Measurements from ENCODE around the gene EML5.

EML5 gene

DNA sequence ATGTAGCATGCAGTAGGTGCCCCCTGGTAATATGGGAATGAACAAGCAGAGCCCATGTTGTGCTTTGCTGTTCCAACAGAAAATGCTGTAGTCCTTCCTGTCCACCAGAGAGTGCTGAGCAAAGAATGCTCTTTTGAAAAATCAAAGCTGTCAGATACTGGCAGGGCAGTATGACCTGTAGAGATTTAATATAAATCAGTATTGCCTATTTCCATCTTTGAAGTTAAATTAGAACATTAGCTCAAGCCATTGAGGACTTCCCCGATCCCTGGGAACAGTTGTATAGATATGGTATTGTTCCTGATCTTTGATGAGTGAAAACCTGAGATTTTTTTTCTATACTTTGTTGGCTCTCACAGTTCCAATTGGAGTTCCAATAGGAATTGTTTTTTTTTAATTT lies 44.7 kb upstream of the EML5 start:
- no peak for DNase-seq (ENCODE audit: low read depth)
- TF ChIP-seq, protein P1, sequence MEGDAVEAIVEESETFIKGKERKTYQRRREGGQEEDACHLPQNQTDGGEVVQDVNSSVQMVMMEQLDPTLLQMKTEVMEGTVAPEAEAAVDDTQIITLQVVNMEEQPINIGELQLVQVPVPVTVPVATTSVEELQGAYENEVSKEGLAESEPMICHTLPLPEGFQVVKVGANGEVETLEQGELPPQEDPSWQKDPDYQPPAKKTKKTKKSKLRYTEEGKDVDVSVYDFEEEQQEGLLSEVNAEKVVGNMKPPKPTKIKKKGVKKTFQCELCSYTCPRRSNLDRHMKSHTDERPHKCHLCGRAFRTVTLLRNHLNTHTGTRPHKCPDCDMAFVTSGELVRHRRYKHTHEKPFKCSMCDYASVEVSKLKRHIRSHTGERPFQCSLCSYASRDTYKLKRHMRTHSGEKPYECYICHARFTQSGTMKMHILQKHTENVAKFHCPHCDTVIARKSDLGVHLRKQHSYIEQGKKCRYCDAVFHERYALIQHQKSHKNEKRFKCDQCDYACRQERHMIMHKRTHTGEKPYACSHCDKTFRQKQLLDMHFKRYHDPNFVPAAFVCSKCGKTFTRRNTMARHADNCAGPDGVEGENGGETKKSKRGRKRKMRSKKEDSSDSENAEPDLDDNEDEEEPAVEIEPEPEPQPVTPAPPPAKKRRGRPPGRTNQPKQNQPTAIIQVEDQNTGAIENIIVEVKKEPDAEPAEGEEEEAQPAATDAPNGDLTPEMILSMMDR (IDR thresholded peaks at IDR 0.05; ENCODE audit: low read depth, low read length): no peak
- no peak for TF ChIP-seq MYC (IDR thresholded peaks at IDR 0.05; ENCODE audit: low read depth, low read length)
- no peak overlapping the region for H3K4me3 ChIP-seq (ENCODE audit: low read depth, low read length)

DNA sequence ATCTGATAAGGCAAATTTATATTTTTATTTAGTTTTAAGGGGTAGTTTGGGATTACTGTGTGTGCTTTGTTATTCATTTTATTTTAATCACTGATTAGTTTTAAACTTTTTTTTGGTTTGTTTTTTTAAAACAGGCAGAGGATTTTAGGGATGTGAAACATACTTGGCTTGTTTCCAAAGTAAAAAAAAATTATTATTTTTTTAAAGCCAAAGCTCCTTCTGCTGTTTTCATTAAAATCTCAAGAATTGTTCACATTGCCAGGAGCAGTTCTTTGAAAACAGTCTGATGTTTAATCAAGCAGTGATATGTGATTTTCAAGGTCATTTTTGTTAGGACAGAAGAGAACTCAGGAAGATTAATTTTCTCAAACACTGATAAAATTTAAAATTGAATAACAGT lies 42.9 kb upstream of the EML5 start:
- DNase-seq (ENCODE audit: low read depth): no peak
- TF ChIP-seq, protein P2, sequence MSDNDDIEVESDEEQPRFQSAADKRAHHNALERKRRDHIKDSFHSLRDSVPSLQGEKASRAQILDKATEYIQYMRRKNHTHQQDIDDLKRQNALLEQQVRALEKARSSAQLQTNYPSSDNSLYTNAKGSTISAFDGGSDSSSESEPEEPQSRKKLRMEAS (IDR thresholded peaks at IDR 0.05; ENCODE audit: low read depth, low read length): no peak
- TF ChIP-seq, protein P1 (IDR thresholded peaks at IDR 0.05; ENCODE audit: low read depth, low read length): no peak
- TF ChIP-seq MYC (IDR thresholded peaks at IDR 0.05; ENCODE audit: low read depth, low read length) (no peak), POLR2A (IDR thresholded peaks at IDR 0.05; ENCODE audit: extremely low read depth, insufficient read length) (no peak)
- H3K4me3 ChIP-seq (ENCODE audit: low read depth, low read length): no peak overlapping the region

DNA sequence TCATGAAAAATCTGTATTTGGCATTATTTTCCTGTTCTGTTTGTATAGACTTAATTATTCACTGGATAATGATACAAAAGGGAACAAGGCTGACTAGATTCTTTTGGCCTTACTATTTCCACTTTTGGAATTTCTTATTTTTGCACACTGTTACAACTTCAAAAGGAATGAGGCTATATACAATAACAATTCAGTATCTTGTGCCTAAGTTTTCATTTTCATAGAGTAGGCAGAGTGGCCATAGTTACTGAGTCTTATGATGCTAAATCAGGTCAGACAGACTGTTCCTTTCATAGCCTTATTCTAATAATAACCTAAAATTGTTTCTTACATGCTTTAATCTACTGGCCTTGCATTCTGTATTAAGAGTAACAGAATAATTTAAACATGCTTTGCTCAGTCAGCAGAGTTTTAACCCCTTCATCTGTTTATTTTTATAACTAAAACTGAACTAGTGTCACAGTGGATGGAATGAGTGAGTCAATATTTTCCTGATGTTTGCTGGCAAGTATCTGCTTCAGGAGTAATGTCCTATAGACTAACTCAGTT lies 42.2 kb upstream of the EML5 start:
- no peak overlapping the region for H3K4me3 ChIP-seq (ENCODE audit: low read depth, low read length)
- TF ChIP-seq MYC (IDR thresholded peaks at IDR 0.05; ENCODE audit: low read depth, low read length) (no peak), POLR2A (IDR thresholded peaks at IDR 0.05; ENCODE audit: extremely low read depth, insufficient read length) (no peak)
- TF ChIP-seq, protein P2 (IDR thresholded peaks at IDR 0.05; ENCODE audit: low read depth, low read length): no peak
- TF ChIP-seq, protein P1 (IDR thresholded peaks at IDR 0.05; ENCODE audit: low read depth, low read length): no peak
- DNase-seq (ENCODE audit: low read depth): no peak

DNA sequence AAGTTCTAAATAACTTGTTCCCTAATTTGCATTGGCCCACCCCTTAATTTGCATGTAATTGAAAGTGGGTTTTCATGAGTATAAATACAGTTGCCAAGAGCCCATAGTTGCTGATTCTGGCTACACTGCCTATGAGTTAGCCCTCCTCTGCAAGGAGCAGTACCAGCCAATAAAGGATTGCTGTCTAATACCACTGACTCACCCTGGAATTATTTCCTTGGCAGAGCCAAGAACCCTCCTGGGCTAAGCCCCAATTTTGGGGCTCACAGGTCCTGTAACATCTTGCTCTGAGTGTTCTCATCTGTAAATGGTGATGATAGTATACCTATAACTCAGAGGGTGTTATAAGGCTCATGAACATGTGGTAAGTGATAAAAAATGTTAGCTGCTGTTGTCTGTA lies 38.5 kb upstream of the EML5 start:
- H3K4me3 ChIP-seq (ENCODE audit: low read depth, low read length): no peak overlapping the region
- no peak for DNase-seq (ENCODE audit: low read depth)
- TF ChIP-seq POLR2A (IDR thresholded peaks at IDR 0.05; ENCODE audit: extremely low read depth, insufficient read length) (no peak), MYC (IDR thresholded peaks at IDR 0.05; ENCODE audit: low read depth, low read length) (no peak)
- TF ChIP-seq, protein P1 (IDR thresholded peaks at IDR 0.05; ENCODE audit: low read depth, low read length): no peak
- TF ChIP-seq, protein P2 (IDR thresholded peaks at IDR 0.05; ENCODE audit: low read depth, low read length): no peak

DNA sequence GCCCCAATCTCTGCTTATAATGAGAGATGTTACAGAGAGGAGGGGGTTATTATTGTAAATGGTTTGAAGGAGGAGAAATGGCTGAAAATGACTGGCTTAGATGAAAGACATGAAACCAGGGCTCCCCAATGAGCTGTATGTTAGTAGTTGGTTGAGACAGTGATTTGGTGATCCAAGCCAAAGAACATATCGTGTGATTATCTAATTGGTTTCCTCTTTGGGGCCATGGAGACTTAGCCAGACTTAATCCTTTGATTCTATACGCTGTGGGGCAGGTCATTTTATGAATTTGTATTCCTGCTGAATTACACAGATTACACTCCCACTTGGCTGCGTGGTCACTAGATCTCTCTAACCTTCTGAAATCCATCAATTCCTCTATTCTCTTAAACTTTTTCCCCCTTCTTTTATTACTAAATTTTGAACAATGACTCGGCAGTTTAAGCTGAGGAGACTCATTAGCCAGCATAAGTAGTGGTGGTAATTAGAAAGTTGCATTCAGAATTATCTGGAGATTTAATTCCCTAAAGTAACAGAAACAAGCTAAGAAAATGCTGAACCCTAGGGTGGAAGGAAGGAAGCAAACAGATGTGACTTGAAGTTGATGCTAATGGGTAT lies 37.0 kb upstream of the EML5 start:
- H3K4me3 ChIP-seq (ENCODE audit: low read depth, low read length): no peak overlapping the region
- no peak for TF ChIP-seq POLR2A (IDR thresholded peaks at IDR 0.05; ENCODE audit: extremely low read depth, insufficient read length)
- TF ChIP-seq, protein P1 (IDR thresholded peaks at IDR 0.05; ENCODE audit: low read depth, low read length): no peak
- TF ChIP-seq MYC (IDR thresholded peaks at IDR 0.05; ENCODE audit: low read depth, low read length): no peak
- peak; percentile 17 for DNase-seq (ENCODE audit: low read depth)

DNA sequence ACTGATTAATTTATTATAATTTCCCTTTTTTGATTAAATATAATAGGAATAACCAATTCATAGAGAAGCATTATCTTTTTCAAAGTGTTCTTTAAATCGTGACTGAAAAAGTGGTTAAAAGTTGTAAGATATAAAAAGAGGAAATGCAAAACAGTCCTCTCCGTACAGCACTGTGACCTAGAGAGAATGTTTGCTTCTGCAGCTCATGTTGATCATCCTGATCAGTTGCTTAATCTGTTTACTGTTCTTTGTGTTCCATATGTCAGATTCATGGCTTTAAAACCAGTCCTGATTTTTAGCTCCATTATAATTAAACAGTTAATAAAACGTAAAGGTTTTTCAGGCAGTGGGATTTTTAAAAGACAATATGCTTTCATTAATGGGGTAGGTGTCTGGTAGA lies 36.4 kb upstream of the EML5 start:
- TF ChIP-seq MYC (IDR thresholded peaks at IDR 0.05; ENCODE audit: low read depth, low read length): no peak
- TF ChIP-seq POLR2A (IDR thresholded peaks at IDR 0.05; ENCODE audit: extremely low read depth, insufficient read length): no peak
- TF ChIP-seq, protein P1 (IDR thresholded peaks at IDR 0.05; ENCODE audit: low read depth, low read length): no peak
- TF ChIP-seq, protein P2 (IDR thresholded peaks at IDR 0.05; ENCODE audit: low read depth, low read length): no peak
- H3K4me3 ChIP-seq (ENCODE audit: low read depth, low read length): no peak overlapping the region

More for the DNA sequence above, 36.4 kb upstream of the EML5 start:
- peak; percentile 43 for DNase-seq (ENCODE audit: low read depth)
